ENCODE measurements around the gene FAM237B.

DNA sequence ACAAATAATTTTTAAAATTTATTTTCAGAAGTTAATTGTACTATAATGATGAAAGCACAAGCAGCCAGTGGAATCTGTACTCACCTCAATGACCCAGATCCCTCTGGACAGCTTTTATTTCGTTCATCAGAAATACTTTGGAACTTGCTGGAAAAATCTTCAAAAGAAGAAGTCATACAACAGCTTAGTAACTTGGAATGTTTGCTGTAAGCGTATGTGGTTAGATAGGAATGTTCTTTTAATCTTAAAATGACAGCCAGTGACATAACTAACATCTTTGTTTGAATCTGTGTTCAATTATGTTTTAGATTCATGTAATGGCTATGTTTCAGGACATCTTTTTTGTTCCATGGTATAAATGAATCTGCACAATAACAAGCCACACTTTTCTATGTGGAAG is 49.4 kb downstream of the FAM237B start:
- TF ChIP-seq NONO (IDR thresholded peaks at IDR 0.05; ENCODE audit: low read depth in 2 of 2, low read length in 1 of 2) (no peak), POLR2AphosphoS5 (IDR thresholded peaks at IDR 0.05; ENCODE audit: control insufficient read depth, insufficient read depth, low read depth, low read length) (no peak), TCF3 (CRISPR knock-in tag; IDR thresholded peaks at IDR 0.05) (no peak), NFYB (IDR thresholded peaks at IDR 0.05; ENCODE audit: extremely low read depth, insufficient read length) (no peak), ZNF174 (CRISPR knock-in tag; IDR thresholded peaks at IDR 0.05) (no peak), ZNF384 (IDR thresholded peaks at IDR 0.05; ENCODE audit: low read depth, low read length) (no peak)
- TF ChIP-seq, protein P1, sequence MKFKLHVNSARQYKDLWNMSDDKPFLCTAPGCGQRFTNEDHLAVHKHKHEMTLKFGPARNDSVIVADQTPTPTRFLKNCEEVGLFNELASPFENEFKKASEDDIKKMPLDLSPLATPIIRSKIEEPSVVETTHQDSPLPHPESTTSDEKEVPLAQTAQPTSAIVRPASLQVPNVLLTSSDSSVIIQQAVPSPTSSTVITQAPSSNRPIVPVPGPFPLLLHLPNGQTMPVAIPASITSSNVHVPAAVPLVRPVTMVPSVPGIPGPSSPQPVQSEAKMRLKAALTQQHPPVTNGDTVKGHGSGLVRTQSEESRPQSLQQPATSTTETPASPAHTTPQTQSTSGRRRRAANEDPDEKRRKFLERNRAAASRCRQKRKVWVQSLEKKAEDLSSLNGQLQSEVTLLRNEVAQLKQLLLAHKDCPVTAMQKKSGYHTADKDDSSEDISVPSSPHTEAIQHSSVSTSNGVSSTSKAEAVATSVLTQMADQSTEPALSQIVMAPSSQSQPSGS (CRISPR knock-in tag; IDR thresholded peaks at IDR 0.05) = no peak
- TF ChIP-seq, protein P2, sequence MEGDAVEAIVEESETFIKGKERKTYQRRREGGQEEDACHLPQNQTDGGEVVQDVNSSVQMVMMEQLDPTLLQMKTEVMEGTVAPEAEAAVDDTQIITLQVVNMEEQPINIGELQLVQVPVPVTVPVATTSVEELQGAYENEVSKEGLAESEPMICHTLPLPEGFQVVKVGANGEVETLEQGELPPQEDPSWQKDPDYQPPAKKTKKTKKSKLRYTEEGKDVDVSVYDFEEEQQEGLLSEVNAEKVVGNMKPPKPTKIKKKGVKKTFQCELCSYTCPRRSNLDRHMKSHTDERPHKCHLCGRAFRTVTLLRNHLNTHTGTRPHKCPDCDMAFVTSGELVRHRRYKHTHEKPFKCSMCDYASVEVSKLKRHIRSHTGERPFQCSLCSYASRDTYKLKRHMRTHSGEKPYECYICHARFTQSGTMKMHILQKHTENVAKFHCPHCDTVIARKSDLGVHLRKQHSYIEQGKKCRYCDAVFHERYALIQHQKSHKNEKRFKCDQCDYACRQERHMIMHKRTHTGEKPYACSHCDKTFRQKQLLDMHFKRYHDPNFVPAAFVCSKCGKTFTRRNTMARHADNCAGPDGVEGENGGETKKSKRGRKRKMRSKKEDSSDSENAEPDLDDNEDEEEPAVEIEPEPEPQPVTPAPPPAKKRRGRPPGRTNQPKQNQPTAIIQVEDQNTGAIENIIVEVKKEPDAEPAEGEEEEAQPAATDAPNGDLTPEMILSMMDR (IDR thresholded peaks at IDR 0.05 in 2 of 3, conservative IDR thresholded peaks at IDR 0.05 in 1 of 3; ENCODE audit: insufficient read depth in 2 of 3, low read depth in 1 of 3, low read length in 3 of 3) = no peak
